ENCODE data around the gene NLRP6.

The NLRP6 gene

DNA sequence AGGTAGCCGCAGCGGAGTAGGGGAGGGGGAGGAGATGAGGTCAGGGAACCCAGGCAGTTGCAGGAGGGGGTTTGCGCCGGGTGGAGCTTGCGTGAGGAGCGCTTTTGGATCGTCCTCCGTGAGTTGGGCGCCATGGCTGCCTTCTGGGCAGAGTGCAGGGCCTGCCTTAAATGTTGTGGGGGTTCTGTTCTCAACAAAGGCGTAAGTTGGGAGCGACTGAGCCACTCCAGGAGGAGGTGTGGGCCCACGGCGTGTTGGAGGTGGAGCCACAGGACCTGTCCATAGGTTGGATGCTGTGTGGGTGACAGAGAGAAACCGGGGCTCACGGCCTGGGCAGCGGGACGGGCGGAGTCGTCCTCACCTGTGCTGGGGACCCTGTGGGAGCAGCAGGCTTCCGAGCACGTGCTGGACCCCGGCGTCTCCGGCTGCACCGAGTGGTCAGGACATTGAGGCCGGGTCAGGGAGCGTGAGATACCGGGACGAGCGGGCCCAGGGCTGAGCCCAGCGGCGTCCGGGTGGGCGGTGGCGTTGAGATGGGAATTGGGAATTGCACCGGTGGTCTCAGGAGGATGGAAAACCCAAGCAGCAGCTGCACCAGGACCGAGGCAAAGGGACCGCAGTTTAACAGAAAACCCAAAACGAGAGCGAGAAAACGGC lies 9.7 kb downstream of the NLRP6 start:
- TF ChIP-seq, protein P1, sequence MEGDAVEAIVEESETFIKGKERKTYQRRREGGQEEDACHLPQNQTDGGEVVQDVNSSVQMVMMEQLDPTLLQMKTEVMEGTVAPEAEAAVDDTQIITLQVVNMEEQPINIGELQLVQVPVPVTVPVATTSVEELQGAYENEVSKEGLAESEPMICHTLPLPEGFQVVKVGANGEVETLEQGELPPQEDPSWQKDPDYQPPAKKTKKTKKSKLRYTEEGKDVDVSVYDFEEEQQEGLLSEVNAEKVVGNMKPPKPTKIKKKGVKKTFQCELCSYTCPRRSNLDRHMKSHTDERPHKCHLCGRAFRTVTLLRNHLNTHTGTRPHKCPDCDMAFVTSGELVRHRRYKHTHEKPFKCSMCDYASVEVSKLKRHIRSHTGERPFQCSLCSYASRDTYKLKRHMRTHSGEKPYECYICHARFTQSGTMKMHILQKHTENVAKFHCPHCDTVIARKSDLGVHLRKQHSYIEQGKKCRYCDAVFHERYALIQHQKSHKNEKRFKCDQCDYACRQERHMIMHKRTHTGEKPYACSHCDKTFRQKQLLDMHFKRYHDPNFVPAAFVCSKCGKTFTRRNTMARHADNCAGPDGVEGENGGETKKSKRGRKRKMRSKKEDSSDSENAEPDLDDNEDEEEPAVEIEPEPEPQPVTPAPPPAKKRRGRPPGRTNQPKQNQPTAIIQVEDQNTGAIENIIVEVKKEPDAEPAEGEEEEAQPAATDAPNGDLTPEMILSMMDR (IDR thresholded peaks at IDR 0.05; ENCODE audit: low read depth, low read length, missing control alignments), result no peak
- no peak for DNase-seq (ENCODE audit: extremely low read depth, low read depth)
- H3K4me3 ChIP-seq (replicated peaks; ENCODE audit: low read depth, low read length), result peak overlapping the region; percentile 48

DNA sequence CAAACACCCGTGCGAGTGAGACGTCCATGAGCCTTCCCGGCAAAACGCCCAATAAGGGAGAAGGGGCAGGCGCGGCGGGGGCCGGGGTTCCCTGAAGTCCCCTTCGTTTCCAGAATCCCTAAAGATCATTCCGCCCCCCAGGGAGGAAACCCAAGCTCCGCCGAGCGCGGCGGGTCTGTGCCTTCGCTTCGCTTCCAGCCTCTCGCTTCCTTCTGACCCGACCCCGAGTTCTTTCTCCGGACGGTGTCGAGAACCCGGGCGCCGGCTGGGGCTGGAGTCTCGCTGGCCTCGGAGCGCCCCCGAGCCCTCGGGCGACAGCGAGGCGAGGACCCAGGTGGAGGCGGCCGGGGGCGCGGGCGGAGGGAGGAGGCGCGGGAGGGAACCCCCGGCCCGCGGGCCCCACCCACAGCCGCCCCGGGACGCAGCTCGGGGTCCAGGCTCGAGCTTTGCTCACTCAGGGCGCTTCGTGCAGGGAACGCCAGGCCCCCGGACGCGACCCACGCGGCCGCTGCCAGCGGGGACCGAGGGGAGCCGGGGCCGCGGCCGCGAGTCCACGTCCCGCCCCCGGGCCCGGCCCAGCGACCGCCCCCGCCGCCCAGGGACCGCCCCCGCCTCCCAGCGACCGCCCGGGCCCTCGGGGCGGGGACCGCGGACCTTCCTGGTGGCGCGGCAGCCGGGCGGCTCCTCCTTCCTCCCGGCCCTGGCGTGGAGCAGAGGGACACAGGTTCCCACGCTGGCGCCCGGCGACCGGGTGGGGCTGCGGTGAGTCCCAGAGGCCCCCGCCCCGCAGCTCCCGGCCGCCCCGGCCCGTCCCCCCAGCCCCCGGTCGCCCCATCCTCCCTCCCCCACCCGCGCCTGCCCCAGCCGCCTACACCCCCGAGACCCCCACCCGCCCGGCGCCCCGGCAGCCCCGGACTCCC lies 10.5 kb downstream of the NLRP6 start, which contains the start of gene PGGHG:
TSS of gene PGGHG (plus strand) at position 649 of the 920 bp plus-strand sequence. CDS start 691 bp downstream, outside the sequence.
- peak within 1 kb of the TSS; percentile 48 for H3K4me3 ChIP-seq (replicated peaks; ENCODE audit: low read depth, low read length)
- TF ChIP-seq, protein P1 (IDR thresholded peaks at IDR 0.05; ENCODE audit: low read depth, low read length, missing control alignments), result no peak
- no peak for DNase-seq (ENCODE audit: extremely low read depth, low read depth)

GRCh38 chr11:289398-289711 lies 11.1 kb downstream of the NLRP6 start:
- TF ChIP-seq, protein P1 (IDR thresholded peaks at IDR 0.05; ENCODE audit: low read depth, low read length, missing control alignments), result no peak
- peak overlapping the region; percentile 48 for H3K4me3 ChIP-seq (replicated peaks; ENCODE audit: low read depth, low read length)
- no peak for DNase-seq (ENCODE audit: extremely low read depth, low read depth)

- peak overlapping the region; percentile 48 for H3K4me3 ChIP-seq (replicated peaks; ENCODE audit: low read depth, low read length)
- TF ChIP-seq, protein P1 (IDR thresholded peaks at IDR 0.05; ENCODE audit: low read depth, low read length, missing control alignments), result no peak
- DNase-seq (ENCODE audit: extremely low read depth, low read depth), result no peak
These were observed 11.8 kb downstream of the NLRP6 start for GRCh38 chr11:289712-290620.

GRCh38 chr11:290621-291231 lies 12.5 kb downstream of the NLRP6 start:
- no peak overlapping the region for H3K4me3 ChIP-seq (replicated peaks; ENCODE audit: low read depth, low read length)
- TF ChIP-seq, protein P1 (IDR thresholded peaks at IDR 0.05; ENCODE audit: low read depth, low read length, missing control alignments), result no peak
- no peak for DNase-seq (ENCODE audit: extremely low read depth, low read depth)

Measured in HFF-Myc (cell line).